ENCODE measurements around the gene APMAP.

Gene APMAP

DNA sequence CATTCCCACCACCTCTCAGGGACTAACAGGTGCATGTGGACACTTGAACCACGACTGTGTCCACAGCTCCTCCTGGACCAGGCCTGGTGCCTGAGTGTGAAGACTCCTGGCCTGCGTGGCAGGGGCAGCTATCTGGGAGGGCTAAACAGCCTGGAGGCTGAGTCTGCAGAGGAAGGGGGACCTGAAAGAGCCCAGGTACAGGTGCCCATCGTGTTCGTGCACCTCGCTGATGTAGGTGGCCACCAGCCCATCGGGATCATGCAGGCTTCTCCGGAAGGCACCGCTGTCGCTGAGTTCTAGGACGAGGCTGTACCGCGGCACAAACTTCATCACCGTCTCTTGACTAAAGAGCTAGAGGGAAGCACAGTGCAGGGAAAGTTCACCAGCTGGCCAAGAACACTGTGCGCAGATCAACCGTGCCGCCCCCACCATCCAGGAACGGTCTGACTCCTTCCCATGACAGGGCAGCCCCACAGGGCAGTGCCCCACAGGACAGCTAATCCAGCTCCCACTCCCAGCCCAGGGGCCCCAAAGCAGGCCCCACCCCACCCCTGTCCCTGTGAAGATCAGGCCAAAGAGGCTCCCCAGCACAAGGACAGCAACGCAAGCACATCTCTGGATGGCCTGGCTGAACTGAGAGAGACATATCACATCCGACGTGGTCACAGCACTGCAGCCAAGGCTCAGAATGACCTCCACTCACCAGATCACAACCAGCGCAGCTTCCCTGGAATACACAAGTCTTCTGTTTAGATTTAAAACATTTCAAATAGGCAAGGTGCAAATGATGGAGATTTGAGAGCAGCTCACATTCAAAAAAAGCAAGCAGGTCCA, 28.7 kb downstream of the APMAP start:
- TF ChIP-seq, protein P1, sequence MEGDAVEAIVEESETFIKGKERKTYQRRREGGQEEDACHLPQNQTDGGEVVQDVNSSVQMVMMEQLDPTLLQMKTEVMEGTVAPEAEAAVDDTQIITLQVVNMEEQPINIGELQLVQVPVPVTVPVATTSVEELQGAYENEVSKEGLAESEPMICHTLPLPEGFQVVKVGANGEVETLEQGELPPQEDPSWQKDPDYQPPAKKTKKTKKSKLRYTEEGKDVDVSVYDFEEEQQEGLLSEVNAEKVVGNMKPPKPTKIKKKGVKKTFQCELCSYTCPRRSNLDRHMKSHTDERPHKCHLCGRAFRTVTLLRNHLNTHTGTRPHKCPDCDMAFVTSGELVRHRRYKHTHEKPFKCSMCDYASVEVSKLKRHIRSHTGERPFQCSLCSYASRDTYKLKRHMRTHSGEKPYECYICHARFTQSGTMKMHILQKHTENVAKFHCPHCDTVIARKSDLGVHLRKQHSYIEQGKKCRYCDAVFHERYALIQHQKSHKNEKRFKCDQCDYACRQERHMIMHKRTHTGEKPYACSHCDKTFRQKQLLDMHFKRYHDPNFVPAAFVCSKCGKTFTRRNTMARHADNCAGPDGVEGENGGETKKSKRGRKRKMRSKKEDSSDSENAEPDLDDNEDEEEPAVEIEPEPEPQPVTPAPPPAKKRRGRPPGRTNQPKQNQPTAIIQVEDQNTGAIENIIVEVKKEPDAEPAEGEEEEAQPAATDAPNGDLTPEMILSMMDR (conservative IDR thresholded peaks at IDR 0.05; ENCODE audit: low read depth, low read length): no peak
- Histone ChIP-seq H3K4me1 (ENCODE audit: low read depth, poor library complexity, severe bottlenecking) (no peaks in the 10 kb centered on the region), H2AFZ (ENCODE audit: low read depth) (no peak overlapping the region), H3K27ac (no peak overlapping the region), H3K9ac (no peak overlapping the region), H3K79me2 (ENCODE audit: insufficient read depth, low read depth) (no peaks in the 10 kb centered on the region), H3K4me3 (IDR thresholded peaks at IDR 0.05; ENCODE audit: insufficient read depth, low read depth, low read length) (no peak overlapping the region), H4K20me1 (ENCODE audit: insufficient read depth) (no peaks in the 10 kb centered on the region), H3K36me3 (ENCODE audit: insufficient read depth) (no peaks in the 10 kb centered on the region), H3K27me3 (ENCODE audit: insufficient read depth, low read depth) (no peaks in the 10 kb centered on the region), H3K4me2 (no peak overlapping the region)

DNA sequence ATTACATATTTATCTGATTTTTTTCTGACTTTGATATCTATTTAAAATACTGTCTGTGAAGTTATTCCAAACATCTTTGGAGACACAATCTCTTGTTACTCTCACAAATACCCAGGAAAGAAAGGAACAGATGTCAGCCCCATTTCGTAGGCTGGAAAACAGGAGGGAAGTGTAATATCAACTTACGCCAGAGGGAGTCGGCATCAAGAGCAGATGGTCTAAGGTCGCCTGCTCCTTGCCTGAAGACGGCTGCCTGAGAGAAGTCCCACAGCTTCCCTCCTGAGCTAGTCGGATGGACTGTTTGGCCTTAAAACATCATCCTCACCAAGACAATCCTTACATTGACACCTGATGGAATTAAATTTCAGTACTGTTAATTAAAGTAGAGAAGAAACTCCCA, 30.0 kb downstream of the APMAP start:
- Histone ChIP-seq H2AFZ (ENCODE audit: low read depth) (no peak overlapping the region), H3K4me1 (ENCODE audit: low read depth, poor library complexity, severe bottlenecking) (no peaks in the 10 kb centered on the region), H3K4me3 (IDR thresholded peaks at IDR 0.05; ENCODE audit: insufficient read depth, low read depth, low read length) (no peak overlapping the region), H3K27me3 (ENCODE audit: insufficient read depth, low read depth) (no peaks in the 10 kb centered on the region), H3K79me2 (ENCODE audit: insufficient read depth, low read depth) (no peaks in the 10 kb centered on the region), H3K4me2 (no peak overlapping the region), H3K27ac (no peak overlapping the region), H3K9ac (no peak overlapping the region), H3K36me3 (ENCODE audit: insufficient read depth) (no peaks in the 10 kb centered on the region), H4K20me1 (ENCODE audit: insufficient read depth) (no peaks in the 10 kb centered on the region)
- TF ChIP-seq, protein P1 (conservative IDR thresholded peaks at IDR 0.05; ENCODE audit: low read depth, low read length): no peak

DNA sequence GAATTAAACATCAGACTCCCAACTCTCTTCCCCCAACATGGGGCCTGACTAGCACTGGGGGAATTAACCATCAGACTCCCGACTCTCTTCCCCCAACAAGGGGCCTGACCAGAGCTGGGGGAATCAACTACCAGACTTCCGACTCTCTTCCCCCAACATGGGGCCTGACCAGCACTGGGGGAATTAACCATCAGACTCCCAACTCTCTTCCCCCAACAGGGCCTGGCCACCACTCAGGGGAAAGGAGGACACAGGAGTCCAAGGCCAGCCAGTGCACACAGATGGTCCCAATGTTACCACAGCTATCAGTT, 30.4 kb downstream of the APMAP start:
- TF ChIP-seq, protein P1 (conservative IDR thresholded peaks at IDR 0.05; ENCODE audit: low read depth, low read length): no peak
- no peaks in the 10 kb centered on the region for H3K79me2 ChIP-seq (ENCODE audit: insufficient read depth, low read depth)

DNA sequence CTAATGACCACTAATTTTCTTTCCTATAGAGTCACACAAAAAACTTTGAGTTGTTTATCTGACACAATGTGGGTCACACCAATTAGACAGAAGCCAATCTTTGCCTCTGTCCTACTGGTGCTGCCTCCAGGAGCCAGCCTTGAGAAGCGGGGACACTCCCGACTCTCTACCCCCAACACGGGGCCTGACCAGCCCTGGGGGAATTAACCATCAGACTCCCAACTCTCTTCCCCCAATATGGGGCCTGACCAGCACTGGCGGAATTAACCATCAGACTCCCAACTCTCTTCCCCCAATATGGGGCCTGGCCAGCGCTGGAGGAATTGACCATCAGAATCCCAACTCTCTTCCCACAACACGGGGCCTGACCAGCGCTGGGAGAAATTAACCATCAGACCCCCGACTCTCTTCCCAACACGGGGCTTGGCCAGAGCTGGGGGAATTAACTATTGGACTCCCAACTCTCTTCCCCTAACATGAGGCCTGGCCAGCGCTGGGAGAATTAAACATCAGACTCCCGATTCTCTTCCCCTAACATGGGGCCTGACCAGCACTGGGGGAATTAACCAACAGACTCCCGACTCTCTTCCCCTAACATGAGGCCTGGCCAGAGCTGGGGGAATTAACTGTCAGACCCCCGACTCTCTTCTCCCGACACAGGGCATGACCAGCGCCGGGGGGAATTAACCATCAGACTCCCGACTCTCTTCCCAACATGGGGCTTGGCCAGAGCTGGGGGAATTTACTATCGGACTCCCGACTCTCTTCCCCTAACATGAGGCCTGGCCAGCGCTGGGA, 31.0 kb downstream of the APMAP start:
- Histone ChIP-seq H3K27ac (no peak overlapping the region), H3K36me3 (ENCODE audit: insufficient read depth) (no peaks in the 10 kb centered on the region), H2AFZ (ENCODE audit: low read depth) (no peak overlapping the region), H3K27me3 (ENCODE audit: insufficient read depth, low read depth) (no peaks in the 10 kb centered on the region), H3K4me3 (IDR thresholded peaks at IDR 0.05; ENCODE audit: insufficient read depth, low read depth, low read length) (no peak overlapping the region), H3K9ac (no peak overlapping the region), H3K4me2 (no peak overlapping the region), H3K79me2 (ENCODE audit: insufficient read depth, low read depth) (no peaks in the 10 kb centered on the region), H4K20me1 (ENCODE audit: insufficient read depth) (no peaks in the 10 kb centered on the region), H3K4me1 (ENCODE audit: low read depth, poor library complexity, severe bottlenecking) (no peaks in the 10 kb centered on the region)
- TF ChIP-seq, protein P1 (conservative IDR thresholded peaks at IDR 0.05; ENCODE audit: low read depth, low read length): no peak

More for the DNA sequence above, 30.4 kb downstream of the APMAP start:
- H4K20me1 ChIP-seq (ENCODE audit: insufficient read depth): no peaks in the 10 kb centered on the region
- no peaks in the 10 kb centered on the region for H3K4me1 ChIP-seq (ENCODE audit: low read depth, poor library complexity, severe bottlenecking)
- H3K9ac ChIP-seq: no peak overlapping the region
- H2AFZ ChIP-seq (ENCODE audit: low read depth): no peak overlapping the region
- H3K27me3 ChIP-seq (ENCODE audit: insufficient read depth, low read depth): no peaks in the 10 kb centered on the region
- no peak overlapping the region for H3K4me2 ChIP-seq
- H3K36me3 ChIP-seq (ENCODE audit: insufficient read depth): no peaks in the 10 kb centered on the region
- no peak overlapping the region for H3K27ac ChIP-seq
- no peak overlapping the region for H3K4me3 ChIP-seq (IDR thresholded peaks at IDR 0.05; ENCODE audit: insufficient read depth, low read depth, low read length)

Measured in KMS-11 (cell line).